Kidney capillary endothelial cell (primary cell): Measurements from ENCODE around the gene RER1.

Experiments used
- DNase-seq: peaks from one replicate; pipeline ENCODE4 v3.0.0-alpha.2; 2018; ENCODE audit warnings: low spot score

The RER1 gene

GRCh38 chr1:2353551-2354438 lies 37.8 kb upstream of the RER1 start:
- DNase-seq = no peak

- DNase-seq = no peak
Measured at GRCh38 chr1:2354511-2355372, 36.9 kb upstream of the RER1 start.

- no peak for DNase-seq
Measured at GRCh38 chr1:2355373-2356261, 36.0 kb upstream of the RER1 start.

- no peak for DNase-seq
Measured at GRCh38 chr1:2356401-2356800, 35.2 kb upstream of the RER1 start.

GRCh38 chr1:2356911-2357845 lies 34.5 kb upstream of the RER1 start:
- DNase-seq = no peak

GRCh38 chr1:2358072-2358471 lies 33.6 kb upstream of the RER1 start:
- no peak for DNase-seq

GRCh38 chr1:2358651-2359640 lies 32.7 kb upstream of the RER1 start:
- no peak for DNase-seq

- no peak for DNase-seq
Measured at GRCh38 chr1:2360588-2361364, 30.9 kb upstream of the RER1 start.

GRCh38 chr1:2363847-2364513 lies 27.7 kb upstream of the RER1 start:
- DNase-seq = no peak

GRCh38 chr1:2368053-2368744 lies 23.4 kb upstream of the RER1 start:
- DNase-seq = no peak

GRCh38 chr1:2372551-2373490 lies 18.8 kb upstream of the RER1 start:
- DNase-seq = no peak

- no peak for DNase-seq
Measured at GRCh38 chr1:2373551-2374251, 17.9 kb upstream of the RER1 start.

GRCh38 chr1:2374252-2375155 lies 17.1 kb upstream of the RER1 start:
- no peak for DNase-seq

- DNase-seq = no peak
Measured at GRCh38 chr1:2375246-2375922, 16.3 kb upstream of the RER1 start.
